OCI-M1 (cell line): ENCODE results near the gene HPCAL1.
"Not testable (repeated sequence)": the region's sequence is repeated elsewhere in the genome, so short reads cannot be mapped to it uniquely, and the experiment has no call there.

Experiments
- DNase-seq: peaks from one replicate; lab custom pipeline; 2025; lab: John Stamatoyannopoulos, UW

The HPCAL1 gene

DNA sequence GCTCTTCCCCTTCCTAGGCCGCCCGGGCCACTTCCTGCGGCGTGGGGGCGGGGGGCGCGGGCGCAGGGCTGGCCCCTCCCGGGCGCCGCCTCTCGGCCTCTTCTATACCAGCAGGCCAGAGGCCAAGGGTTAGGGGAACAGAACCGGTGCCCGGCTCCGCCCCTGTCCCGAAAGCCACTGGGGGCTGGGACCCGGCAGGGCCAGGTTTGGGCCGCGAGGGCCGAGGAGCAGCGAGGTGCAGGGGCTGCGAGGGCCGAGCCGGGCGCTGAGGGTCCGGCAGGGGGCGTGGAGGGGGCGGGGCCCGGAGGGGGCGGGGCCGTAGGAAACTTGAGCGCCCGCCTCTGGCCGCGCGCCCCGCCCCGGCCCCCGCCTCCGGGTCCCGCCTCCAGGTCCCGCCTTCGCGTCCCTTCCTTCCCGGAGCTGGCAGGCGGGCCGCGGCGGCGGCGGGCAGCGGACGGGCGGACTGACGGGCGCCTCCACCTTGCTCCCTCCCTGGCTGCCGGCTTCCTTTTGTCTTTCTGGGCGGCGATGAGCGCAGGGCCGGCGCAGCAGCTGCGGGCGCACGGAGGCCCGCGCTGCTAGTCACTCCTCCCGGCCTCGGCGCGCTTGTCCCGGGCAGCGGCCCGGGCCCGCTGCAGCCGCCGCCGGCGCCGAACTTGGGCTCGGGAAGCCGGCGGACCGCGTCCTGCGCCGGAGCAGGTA, at the start of gene HPCAL1:
HPCAL1 (plus strand) TSS at position 426 of the 702 bp plus-strand sequence. CDS start 116,854 bp downstream, outside the sequence.
- DNase-seq, result peak; percentile 98

DNA sequence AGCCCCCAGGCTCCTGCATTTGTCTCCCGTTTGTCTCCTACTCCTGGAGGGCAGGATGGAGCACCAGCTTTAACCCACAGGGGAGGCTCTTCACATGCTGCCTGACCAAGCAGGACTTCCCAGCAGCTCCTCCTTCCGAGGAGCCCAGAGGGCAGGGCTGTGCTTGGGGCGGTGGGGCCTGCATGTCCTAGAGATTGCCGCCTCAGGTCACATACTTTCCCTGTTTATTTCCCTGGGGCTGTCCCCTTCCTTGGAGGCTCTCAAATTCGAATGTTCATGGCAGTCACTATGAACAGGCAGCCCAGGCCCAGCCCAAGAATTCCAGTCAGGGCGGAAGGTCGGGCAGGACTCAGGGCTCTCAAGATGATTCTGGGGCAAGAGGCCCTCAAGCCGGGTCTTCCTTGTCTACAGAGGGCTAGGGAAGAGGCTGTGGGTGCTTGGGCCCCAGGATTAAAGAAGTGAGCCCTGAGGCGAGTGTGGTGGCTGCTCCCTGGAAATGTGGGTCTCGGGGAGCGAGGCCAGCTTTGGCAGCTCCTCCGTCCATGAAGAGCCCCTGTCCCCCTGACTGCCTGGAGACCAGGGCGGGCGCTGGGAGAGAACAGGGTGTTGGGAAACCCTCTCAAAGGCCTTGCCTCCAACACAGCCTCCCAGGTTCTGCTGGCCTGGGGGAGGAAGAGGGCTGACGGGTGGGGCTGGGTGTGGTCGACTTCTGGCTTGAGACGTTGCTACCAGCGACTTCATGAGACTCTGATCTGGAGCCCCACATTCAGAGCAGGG, 48.9 kb upstream of the HPCAL1 start:
- DNase-seq, result no peak

DNA sequence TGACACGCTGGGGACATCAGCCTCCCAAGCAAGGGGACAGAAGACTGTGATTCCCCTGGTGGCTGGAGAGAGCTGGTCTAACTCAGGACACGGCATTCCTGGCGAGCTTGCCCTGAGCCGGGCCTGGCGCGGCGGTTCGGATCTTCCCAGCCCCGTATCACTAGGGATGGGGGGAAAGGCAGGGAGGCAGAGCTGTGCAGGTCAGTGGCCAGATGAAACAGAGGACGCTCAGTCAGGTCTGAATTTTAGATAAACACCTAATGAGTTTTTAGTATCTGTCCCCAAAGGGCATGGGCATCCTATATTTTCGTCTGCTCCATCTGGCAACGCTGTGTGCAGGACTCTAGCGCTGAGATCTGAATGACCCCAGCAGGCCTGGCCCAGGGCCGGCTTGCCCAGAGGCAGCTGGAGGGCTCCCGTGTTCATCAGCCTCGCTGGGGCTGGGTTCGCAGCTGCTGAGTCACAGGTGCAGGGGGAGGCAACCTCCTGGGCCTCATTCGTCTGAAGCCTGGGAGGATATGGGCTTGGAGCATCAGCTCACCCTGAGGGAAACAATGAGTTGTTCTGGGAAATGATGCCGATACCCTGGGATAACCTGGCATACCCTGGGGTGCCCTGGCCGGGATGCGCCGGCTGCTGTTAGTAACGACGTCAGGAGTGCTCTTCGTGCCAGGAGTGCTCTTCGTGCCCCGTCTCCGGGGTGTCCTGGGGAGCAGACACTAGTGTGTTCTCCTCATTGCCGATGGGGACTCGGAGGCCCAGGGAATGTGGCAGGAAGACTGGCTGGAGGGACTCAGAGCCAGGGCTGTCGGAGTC, 48.1 kb upstream of the HPCAL1 start:
- no peak for DNase-seq

DNA sequence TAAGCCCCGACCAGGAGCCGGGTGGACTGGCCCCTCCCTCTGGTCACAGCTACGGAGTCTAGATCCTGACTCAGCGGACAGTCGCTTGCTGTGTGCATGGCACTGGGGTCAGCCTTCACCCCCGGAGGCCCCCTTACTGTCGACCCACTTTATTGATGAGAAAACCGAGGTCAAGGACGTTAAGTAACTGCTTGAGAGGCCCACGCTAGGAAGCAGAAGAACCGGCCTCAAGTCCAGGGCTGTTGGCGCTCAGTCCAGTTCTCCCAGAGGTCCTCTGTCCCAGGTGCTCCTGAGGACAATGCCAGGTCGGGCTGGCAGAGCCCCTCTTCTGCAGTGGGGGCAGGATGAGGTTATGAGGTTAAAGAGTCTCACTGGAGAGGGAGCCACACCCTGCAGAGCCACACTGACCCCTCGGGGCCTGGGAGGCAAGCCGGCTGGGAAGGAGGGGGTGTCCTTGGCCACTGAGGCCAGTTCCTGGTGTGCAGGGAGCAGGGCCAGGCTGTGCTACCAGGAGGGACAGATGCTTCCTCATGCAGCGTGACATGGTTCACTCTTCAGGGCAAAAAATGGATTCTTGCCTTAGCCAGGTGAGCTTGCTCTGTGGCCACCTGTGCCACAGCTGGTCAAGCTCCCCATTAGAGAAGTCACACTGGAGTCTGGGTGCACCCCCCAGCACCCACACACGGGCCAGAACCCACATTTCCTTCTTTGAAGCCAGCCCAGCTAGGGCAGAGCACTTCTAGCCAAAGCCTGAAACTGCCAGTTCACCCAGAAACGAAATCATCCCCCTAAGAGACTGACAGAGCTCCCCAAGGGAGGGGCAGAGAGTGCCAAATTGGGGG, 47.3 kb upstream of the HPCAL1 start:
- DNase-seq, result no peak

DNA sequence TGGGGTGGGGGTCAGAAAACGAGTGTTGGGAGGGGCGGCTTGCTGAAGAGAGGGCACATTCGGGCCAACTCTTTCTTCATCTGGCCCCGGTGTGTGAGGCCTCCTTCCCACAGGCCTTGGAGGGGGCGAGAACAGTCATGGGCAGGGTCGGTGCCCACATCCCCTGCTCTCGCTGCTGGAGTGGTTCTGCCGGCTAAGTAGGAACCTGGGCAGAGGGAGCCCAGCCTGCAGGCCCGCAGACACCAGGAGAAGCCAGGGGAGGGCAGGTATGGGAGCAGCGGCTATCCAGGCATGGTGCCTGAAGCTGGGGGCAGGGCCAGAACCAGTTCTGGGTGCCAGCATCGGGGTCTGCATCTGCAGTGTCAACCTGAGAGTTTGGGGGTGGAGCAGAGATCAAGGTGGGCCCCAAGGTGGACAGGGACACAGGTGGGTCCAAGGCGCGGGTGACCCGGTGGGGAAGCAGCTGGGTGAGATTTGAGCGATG, 46.6 kb upstream of the HPCAL1 start:
- no peak for DNase-seq

DNA sequence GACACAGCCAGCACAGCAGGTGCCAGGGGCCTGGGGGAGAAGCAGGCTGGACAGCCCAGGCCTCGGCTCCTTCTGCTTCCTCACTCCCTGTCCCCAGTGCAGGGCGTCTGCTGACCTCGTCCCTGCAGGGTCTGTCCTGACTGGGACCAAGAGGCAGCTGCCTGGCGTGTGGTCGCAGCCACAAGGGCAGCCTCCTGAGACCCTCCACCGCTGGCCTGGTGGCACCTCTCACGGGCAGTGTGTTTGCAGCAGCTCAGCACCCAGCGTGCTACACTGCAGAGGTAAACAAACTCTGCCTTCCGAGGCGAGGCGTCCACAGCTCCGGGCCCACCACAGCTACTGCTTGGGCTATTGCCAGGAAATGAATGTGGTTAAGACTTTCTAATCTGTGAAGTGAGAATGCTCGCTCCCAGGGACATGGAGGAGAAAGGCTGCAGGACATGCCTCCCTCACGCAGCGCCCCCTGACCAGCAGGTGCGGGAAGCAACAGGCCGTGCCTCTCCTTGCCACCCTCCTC, 46.1 kb upstream of the HPCAL1 start:
- DNase-seq, result peak; percentile 17

DNA sequence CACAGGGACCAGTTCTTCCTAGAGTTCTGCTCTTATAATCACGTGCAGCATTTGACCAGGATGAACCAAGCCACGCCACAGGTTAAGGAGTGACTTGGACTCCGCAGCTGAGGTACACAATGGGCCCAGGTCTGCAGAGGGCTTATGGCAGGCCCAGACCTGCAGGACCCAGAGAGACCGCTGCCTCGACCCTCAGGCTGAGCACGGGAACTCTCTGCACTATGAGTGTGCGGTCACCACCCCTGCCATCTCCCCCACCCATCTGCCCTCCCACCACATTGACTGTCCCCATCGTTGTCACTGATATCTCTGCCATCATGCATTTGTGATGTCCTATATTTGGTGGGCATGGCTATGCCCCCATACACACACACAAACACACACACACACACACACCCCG, 45.7 kb upstream of the HPCAL1 start:
- DNase-seq, result no peak

DNA sequence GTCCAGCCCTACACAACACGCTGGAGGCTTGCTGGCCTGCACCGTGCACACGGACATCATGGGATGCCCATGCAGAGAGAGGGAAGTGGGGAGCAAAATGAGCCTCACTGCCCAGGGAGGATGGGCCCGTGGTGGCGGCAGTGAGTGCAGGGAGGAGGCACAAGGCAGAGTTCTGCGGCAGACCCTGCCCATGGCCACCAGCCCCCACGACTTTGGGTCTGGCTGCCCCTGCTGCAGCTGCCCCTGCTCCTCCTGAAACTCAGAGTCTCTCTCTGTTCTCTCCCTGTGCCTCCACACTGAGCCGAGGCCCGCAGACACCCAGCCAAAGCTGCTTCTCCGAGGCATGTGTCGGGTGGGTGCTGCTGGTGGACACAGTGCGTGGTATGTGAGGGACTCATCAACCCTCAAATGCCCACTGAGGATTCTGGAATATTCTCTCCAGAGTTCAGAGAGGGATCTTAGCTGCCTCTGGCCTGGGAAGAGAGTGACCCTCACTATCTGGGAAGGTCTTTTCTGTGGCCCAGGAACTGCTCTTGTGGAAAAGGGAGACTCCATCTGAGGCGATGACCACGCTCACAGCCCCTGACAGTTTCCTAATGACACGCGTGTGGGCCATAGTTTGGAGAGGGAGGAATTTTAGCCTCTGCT, 45.1 kb upstream of the HPCAL1 start:
- no peak for DNase-seq

DNA sequence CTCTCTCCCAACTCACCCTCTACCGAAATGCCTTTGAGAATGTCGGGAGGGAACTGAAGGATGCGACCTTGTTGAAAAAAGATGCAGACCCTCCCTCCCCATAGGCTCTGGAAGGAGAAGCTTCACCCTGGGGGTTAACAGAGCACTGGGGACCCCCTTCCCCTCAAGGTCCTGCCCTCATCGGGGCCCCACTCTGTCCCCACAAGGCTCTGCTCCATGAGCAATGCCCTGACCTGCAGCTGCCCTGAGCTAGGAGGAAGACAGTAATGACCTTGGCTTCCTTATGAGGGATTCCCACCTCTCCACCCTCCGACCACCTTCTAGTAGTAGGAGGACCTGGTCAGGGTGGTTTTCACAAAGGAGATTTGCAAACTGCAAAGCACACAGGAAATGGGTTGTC, 44.4 kb upstream of the HPCAL1 start:
- DNase-seq, result no peak

DNA sequence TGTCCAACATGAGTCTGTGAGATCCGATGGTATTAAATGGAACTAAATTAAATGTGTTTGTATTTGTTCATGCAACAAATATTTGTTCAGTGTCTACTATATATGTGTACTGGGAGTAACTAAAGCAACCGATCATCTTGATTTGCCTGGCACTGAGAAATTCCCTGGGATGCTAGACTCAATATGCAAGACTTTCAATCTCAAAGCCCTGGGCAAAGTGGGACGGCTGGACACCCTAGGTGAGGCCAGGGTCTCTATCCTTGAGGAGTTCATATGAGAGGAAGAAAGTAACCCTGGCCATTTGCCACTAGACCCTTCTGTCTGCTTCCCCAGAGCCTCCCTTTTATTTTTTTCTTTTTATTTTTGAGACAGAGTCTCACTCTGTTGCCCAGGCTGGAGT, 44.0 kb upstream of the HPCAL1 start:
- no peak for DNase-seq

DNA sequence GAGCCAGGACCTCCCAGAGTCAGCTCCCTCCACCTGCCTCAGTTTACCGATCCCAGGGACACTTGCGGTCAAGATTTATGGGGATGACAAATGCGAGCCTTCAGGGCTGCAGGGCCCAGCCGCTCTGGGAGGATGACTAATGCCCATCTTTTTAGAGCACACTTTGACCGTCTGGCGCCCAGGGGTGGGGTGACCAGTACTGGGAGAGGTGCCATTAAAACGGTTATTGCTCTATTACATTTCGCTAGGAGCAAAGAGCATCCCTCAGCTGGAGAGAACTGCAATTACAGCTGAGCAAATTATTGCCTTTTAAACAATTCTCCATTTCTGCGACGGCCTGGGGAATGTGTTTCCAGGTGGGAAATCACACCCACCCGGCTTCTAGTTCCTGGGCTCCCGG, 42.6 kb upstream of the HPCAL1 start:
- no peak for DNase-seq

DNA sequence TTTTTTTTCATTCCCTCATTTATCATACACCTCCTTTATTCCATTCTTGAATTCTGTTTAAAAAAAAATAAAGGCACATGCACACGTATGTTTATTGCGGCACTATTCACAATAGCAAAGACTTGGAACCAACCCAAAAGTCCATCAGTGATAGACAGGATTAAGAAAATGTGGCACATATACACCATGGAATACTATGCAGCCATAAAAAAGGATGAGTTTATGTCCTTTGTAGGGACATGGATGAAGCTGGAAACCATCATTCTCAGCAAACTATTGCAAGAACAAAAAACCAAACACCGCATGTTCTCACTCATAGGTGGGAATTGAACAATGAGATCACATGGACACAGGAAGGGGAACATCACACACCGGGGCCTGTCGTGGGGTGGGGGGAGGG, 39.2 kb upstream of the HPCAL1 start:
- not testable (repeated sequence) for DNase-seq

DNA sequence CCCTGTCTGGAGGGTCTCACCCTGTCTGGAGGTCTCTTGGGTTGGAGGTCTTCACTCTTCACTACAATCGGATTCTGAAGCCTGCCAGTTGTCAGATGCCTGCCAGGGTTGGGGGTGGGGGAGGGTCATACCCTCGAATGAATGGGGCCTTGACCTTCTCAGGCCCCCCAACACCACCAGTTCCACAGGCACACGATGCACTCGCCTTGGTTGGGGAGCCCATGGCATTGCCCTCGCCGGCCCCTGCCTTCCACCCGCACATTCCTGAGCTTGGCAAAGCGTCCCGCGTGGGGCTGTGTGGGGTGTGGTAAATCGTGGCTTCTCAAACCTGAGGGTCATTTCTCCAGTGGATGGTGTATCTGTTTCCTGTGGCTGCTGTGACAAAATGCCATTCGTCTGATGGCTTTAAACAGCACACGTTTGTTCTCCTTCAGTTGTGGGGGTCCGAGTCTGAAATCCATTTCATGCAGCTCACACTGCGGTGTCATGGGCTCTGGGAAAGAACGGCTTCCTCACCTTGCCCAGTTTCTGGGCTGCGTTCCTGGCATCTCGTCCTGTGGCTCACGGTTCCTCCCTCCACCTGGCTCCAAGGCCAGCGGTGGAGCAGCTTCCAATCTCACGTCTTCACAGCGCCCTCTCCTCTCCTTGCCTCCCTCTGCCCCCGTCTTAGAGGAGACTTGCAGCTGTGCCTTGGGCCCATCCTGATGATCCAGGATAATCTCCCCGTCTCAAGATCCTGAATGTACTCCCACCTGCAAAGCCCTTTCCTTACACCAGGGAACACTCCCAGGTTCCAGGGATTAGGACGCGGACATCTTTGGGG, 38.0 kb upstream of the HPCAL1 start:
- DNase-seq, result no peak

DNA sequence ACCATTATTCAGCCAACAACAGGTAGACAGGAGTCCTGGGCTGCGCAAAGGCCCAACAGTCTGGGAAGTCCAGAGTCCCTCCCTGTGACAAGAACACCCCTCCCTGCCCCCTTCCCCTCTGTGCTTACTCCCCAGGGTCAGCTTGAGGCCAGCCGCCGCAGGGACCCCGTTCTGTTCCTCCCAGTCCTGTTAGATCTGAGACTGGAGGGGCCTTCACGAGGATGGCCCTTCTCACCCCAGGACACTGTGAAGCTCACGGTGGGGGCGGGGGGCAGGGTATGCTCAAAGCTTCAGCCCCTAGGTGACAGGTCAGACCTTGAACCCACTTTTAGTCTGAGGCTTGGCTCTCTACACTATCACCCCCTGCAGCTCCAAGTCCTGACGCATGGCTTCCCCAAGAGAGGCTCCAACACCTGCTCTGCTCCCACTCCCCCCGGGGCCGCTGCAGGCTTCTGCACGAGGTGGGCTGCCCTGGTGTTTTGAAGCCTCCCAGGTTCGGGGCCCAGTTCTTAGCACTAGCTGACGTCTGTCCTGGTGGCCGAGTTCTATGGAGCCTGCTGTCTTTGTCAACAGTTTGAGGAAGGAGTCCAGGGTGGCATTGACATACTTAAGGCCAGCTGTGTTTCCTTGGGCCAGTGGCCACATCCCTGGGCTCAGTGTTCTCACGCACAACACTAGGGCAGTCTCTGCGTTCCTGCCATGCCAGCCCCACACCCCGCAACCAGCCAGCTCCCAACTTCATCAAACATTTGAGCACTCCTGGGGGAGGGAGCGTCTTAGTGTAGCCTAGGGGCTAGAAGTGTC, 37.2 kb upstream of the HPCAL1 start:
- DNase-seq, result no peak

DNA sequence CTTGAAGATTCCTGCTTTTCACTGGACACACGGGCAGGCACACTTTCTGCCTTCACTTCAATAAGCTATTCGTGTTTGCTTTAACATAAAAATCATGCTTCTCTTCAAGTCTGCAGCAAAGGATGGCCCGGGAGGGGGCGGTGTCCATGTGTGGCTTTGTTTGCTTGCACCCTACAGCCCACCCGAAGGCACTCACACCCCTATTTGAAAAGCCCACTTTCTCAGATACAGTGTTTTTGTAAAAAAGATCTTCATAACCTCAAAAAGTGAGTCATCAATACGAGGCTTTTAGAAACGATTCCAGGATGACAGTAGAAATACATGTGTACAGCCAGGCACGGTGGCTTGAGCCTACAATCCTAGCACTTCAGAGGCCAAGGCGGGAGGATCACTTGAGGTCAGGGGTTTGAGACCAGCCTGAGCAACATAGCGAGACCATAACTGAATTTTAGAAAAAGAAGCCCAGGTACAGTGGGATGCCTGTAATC, 36.5 kb upstream of the HPCAL1 start:
- DNase-seq, result peak; percentile 7

DNA sequence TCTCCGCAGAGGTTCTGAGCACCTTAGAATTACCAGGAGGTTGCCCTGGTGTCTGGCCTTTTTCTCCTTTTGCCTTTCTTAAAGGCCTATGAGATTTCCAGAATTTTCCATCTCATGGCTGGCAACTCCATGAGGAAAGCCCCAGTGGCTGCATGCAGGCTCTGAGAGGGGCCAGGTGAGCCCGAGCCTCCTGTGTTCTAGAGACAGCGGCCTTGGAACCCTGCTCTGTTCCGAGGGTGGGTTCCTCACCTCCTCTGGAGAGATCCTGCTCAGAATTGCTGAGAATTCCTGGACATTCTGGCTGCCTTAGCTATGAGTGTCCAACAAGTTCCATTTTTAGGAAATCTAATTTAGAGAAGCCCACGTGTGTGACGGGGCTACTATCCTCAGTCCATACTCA, 35.7 kb upstream of the HPCAL1 start:
- DNase-seq, result no peak

DNA sequence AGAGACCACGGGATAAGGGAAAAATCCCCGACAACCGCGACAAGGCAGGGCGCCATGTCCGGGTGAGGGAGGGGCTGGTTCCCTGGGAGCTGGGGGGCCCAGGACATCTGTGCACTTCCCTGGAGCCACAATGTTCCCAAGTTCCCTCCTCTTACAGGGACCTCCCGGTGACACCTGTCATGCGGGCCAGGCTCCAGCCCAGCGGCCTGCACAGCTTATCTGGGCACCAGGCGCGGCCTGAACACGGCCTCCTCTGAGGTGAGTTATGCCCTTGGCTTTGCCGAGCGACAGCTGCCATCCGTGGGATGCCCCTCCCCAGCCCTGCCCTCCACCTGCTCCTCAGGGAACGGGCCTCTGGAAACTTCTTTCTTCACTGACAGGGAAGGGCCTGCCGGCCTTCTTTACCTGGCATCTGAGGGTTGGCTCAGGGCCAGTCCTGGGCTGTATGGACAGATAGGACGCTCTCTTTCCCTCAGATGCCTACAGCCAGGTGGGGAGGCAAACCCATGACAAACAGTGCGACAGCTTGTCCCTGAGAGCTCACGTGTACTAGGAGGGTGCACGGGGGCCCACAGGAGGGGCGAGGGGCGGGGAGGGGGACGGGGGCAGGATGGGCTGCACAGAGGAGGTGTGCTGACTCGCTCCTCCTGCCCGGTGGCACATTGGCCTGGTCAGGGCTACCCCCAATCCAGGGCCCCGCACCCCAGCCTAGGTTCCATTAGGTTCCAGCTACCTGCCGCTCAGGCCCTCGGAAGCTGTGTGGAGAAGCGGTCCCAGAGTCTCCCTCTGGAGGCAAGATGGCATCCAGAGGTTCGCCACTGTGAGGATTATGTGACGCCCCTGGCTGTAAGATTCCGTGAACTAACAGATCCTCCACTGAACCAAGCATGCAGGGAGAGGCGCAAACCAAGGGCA, 34.9 kb upstream of the HPCAL1 start:
- DNase-seq, result no peak

DNA sequence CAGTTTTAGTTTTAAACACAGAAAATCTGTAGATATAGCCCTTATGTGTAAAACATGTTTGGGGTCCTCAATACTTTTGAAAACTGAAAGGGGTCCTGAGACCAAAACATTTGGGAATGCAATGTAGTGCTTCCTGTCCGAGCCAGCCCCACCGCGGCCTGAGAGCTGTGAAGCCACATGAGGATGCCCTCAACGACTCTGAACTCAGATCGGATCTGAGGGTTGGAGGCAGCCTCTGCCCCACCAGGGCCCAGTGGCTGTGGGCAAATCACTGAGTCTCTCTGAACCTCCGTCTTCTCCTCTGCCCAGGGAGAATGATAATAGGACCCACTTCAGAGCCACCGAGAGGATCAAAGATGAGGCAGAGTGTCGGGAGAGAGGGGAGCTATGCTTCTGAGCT, 33.4 kb upstream of the HPCAL1 start:
- no peak for DNase-seq
